NCI-H69 (cell line): ENCODE results near the gene KIF16B.
"Not testable (repeated sequence)": the region's sequence is repeated elsewhere in the genome, so short reads cannot be mapped to it uniquely, and the experiment has no call there.

Source experiments
- DNase-seq: peaks from one replicate; lab custom pipeline; 2025; lab: John Stamatoyannopoulos, UW

The KIF16B gene

GRCh38 chr20:16573001-16573965 lies at the start of gene KIF16B:
KIF16B (minus strand) TSS chr20:16573448; CDS start chr20:16573275, 173 bp downstream.
- peak; percentile 88 for DNase-seq

GRCh38 chr20:16622501-16622900 lies 49.3 kb upstream of the KIF16B start:
- DNase-seq = no peak

GRCh38 chr20:16621435-16622141 lies 48.3 kb upstream of the KIF16B start:
- DNase-seq = no peak

GRCh38 chr20:16620961-16621360 lies 47.7 kb upstream of the KIF16B start:
- no peak for DNase-seq

- no peak for DNase-seq
These were observed 46.7 kb upstream of the KIF16B start for GRCh38 chr20:16619953-16620352.

GRCh38 chr20:16617056-16617455 lies 43.8 kb upstream of the KIF16B start:
- no peak for DNase-seq

GRCh38 chr20:16616317-16616716 lies 43.1 kb upstream of the KIF16B start:
- no peak for DNase-seq

- peak; percentile 21 for DNase-seq
These were observed 42.0 kb upstream of the KIF16B start for GRCh38 chr20:16615199-16615598.

- no peak for DNase-seq
These were observed 40.7 kb upstream of the KIF16B start for GRCh38 chr20:16613954-16614353.

- no peak for DNase-seq
These were observed 39.5 kb upstream of the KIF16B start for GRCh38 chr20:16612706-16613105.

- DNase-seq = no peak
These were observed 38.6 kb upstream of the KIF16B start for GRCh38 chr20:16611817-16612216.

GRCh38 chr20:16609066-16609465 lies 35.8 kb upstream of the KIF16B start:
- no peak for DNase-seq

- DNase-seq = no peak
These were observed 35.0 kb upstream of the KIF16B start for GRCh38 chr20:16608277-16608650.

GRCh38 chr20:16607364-16608276 lies 34.4 kb upstream of the KIF16B start:
- no peak for DNase-seq

- no peak for DNase-seq
These were observed 33.3 kb upstream of the KIF16B start for GRCh38 chr20:16606468-16607070.

GRCh38 chr20:16601047-16601446 lies 27.8 kb upstream of the KIF16B start:
- no peak for DNase-seq

GRCh38 chr20:16599257-16599656 lies 26.0 kb upstream of the KIF16B start:
- DNase-seq = no peak

- no peak for DNase-seq
These were observed 23.7 kb upstream of the KIF16B start for GRCh38 chr20:16596991-16597390.

- not testable (repeated sequence) for DNase-seq
These were observed 23.2 kb upstream of the KIF16B start for GRCh38 chr20:16596404-16596803.

- no peak for DNase-seq
These were observed 22.1 kb upstream of the KIF16B start for GRCh38 chr20:16595376-16595775.

GRCh38 chr20:16590041-16590633 lies 16.9 kb upstream of the KIF16B start:
- no peak for DNase-seq
